Neural cell (in vitro differentiated cells): ENCODE measurements around the gene PANK2. TPM values are rescaled to one million over a fixed set of nuclear protein-coding genes. Genes with fewer than 3 reads are reported as not detected.

Source experiments
- H2AFZ ChIP-seq: fragments of 200-600, 300-800 bp; sonication (generic), shearing (Covaris generic); 2 replicates; pipeline ENCODE4 v1.6.0; 2014; ENCODE audit warnings: low read depth, mild to moderate bottlenecking, antibody characterized with exemption, low read length, moderate library complexity
- H3F3A ChIP-seq: fragments of 200-600 bp; shearing (Covaris generic); 2 replicates; pipeline ENCODE4 v1.6.1; 2016; ENCODE audit warnings: mild to moderate bottlenecking, moderate library complexity, mixed read lengths, antibody characterized with exemption, low read length; ENCODE audit not compliant: insufficient read depth, poor library complexity, severe bottlenecking
- H3K27ac ChIP-seq: fragments of 200-600, 300-800 bp; sonication (generic), shearing (Covaris generic); 2 replicates; pipeline ENCODE4 v1.5.1; 2014; ENCODE audit warnings: mild to moderate bottlenecking, low read length, moderate library complexity
- H3K27me3 ChIP-seq: fragments of 300-800, 200-600 bp; sonication (generic), shearing (Covaris generic); 2 replicates; pipeline ENCODE4 v1.6.0; 2014; ENCODE audit warnings: mild to moderate bottlenecking, low read depth, low read length, moderate library complexity; ENCODE audit not compliant: insufficient read depth
- H3K36me3 ChIP-seq: fragments of 300-800, 200-600 bp; sonication (generic), shearing (Covaris generic); 2 replicates; pipeline ENCODE4 v1.5.1; 2014; ENCODE audit warnings: mild to moderate bottlenecking, antibody characterized with exemption, low read length, moderate library complexity; ENCODE audit not compliant: insufficient read depth
- H3K4me2 ChIP-seq: fragments of 300-800, 200-600 bp; sonication (generic), shearing (Covaris generic); 2 replicates; pipeline ENCODE4 v1.6.0; 2014; ENCODE audit warnings: mild to moderate bottlenecking, low read length
- H3K4me3 ChIP-seq: fragments of 300-800, 200-600 bp; sonication (generic), shearing (Covaris generic); 2 replicates; pipeline ENCODE4 v1.5.1; 2014; ENCODE audit warnings: mild to moderate bottlenecking, low read length, moderate library complexity
- H3K79me2 ChIP-seq: fragments of 200-600 bp; shearing (Covaris generic); replicated peaks from 2 replicates; pipeline ENCODE4 v1.6.0; 2014; ENCODE audit warnings: mild to moderate bottlenecking, low read length, moderate library complexity; ENCODE audit not compliant: insufficient read depth
- H3K9ac ChIP-seq: fragments of 300-800, 200-600 bp; sonication (generic), shearing (Covaris generic); 2 replicates; pipeline ENCODE4 v1.6.1; 2016; ENCODE audit warnings: mild to moderate bottlenecking, low read length, mixed read lengths
- H3K9me2 ChIP-seq: fragments of 200-600 bp; shearing (Covaris generic); 2 replicates; pipeline ENCODE4 v1.6.1; 2016; ENCODE audit warnings: mild to moderate bottlenecking, low read length, mixed read lengths; ENCODE audit not compliant: insufficient read depth
- H3K9me3 ChIP-seq: fragments of 200-600, 300-800 bp; sonication (generic), shearing (Covaris generic); 2 replicates; pipeline ENCODE4 v1.6.1; 2016; ENCODE audit warnings: mild to moderate bottlenecking, mixed run types, low read length, moderate library complexity, mixed read lengths
- H4K20me1 ChIP-seq: fragments of 200-600 bp; shearing (Covaris generic); 2 replicates; pipeline ENCODE4 v1.6.1; 2016; ENCODE audit warnings: mild to moderate bottlenecking, mixed run types; ENCODE audit not compliant: insufficient read depth
- EP300 ChIP-seq: fragments of 450-650 bp; conservative IDR thresholded peaks from 2 replicates; pipeline ENCODE4 v1.6.1; 2014; ENCODE audit warnings: antibody characterized with exemption, mild to moderate bottlenecking, moderate library complexity; ENCODE audit not compliant: poor library complexity, severe bottlenecking
- EZH2 ChIP-seq: fragments of 200-600, 300-800 bp; shearing (Covaris generic), sonication (generic); IDR thresholded peaks from 2 replicates; pipeline ENCODE4 v1.6.1; 2014; ENCODE audit warnings: antibody characterized with exemption, low read length, borderline replicate concordance, mild to moderate bottlenecking; ENCODE audit not compliant: insufficient read depth, poor library complexity, severe bottlenecking
- MXI1 ChIP-seq: fragments of 450-650 bp; conservative IDR thresholded peaks from 2 replicates; pipeline ENCODE4 v1.6.1; 2014; ENCODE audit warnings: antibody characterized with exemption, mild to moderate bottlenecking; ENCODE audit not compliant: poor library complexity, severe bottlenecking
- POLR2AphosphoS5 ChIP-seq: IDR thresholded peaks from 2 replicates; pipeline ENCODE4 v1.6.1; 2012
- RAD21 ChIP-seq: fragments of 450-650 bp; conservative IDR thresholded peaks from 2 replicates; pipeline ENCODE4 v1.6.1; 2014; ENCODE audit warnings: antibody characterized with exemption, mild to moderate bottlenecking, moderate library complexity
- REST ChIP-seq: IDR thresholded peaks from 2 replicates; pipeline ENCODE4 v1.6.1; 2012; ENCODE audit warnings: borderline replicate concordance
- SMC3 ChIP-seq: fragments of 450-650 bp; conservative IDR thresholded peaks from 2 replicates; pipeline ENCODE4 v1.6.1; 2014; ENCODE audit warnings: antibody characterized with exemption, mild to moderate bottlenecking, moderate library complexity; ENCODE audit not compliant: poor library complexity
- TAF1 ChIP-seq: IDR thresholded peaks from 2 replicates; pipeline ENCODE4 v1.6.1; 2012; ENCODE audit warnings: low read depth
- polyA plus RNA-seq: library from polyadenylated mRNA; depleted of rRNA; stranded (reverse); fragments of >200 nt; gene quantifications from 2 replicates; pipeline ENCODE4 v1.2.3, GENCODE V29; 2014
- TF ChIP-seq, protein P1 (sequence below): fragments of 450-650 bp; IDR thresholded peaks from 2 replicates; pipeline ENCODE4 v1.5.1; 2014; ENCODE audit warnings: antibody characterized with exemption, mild to moderate bottlenecking, moderate library complexity; ENCODE audit not compliant: poor library complexity, severe bottlenecking

Gene PANK2
- polyA plus RNA-seq, 1 donor from 2014 or later = 41.7 TPM

DNA sequence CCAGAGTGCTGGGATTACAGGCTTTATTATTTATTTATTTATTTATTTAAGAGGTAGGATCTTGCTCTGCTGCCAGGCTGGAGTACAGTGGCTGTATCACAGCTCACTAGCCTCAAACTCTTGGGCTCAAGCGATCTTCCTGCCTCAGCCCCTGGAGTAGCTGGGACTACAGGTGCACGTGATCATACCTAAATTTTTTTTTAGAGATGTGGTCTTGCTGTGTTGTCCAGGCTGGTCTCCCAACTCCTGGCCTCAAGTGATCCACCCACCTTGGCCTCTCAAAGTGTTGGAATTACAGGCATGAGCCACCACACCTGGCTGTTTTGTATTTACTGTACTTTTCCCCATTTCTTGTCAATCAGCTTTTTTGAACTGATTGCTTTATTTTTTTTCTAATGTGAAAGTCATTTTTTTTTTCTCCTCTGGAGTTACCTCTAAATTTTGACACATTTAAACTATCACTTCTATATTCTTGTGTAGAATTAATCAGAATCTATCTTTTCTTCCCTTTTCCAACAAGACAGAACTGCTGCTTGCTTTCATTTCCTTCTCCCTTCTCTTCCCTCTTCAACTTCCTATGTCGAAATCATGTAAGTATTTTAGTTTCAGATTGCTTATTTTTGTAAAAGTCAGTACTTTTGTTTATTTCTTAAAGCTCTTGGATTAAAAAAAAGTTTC lies 12.0 kb downstream of the PANK2 start:
- H3F3A ChIP-seq = no peaks in the 10 kb centered on the region
- no peaks in the 10 kb centered on the region for H3K27me3 ChIP-seq
- peaks cover 65% of the 10 kb centered on the region for H3K79me2 ChIP-seq
- no peaks in the 10 kb centered on the region for H3K36me3 ChIP-seq
- H3K9me3 ChIP-seq = no peaks in the 10 kb centered on the region
- H3K9ac ChIP-seq = no peak overlapping the region
- H3K4me2 ChIP-seq = no peak overlapping the region
- TF ChIP-seq RAD21 (no peak), SMC3 (no peak), REST (no peak), MXI1 (no peak), EP300 (no peak), POLR2AphosphoS5 (no peak), TAF1 (no peak), EZH2 (no peak)
- TF ChIP-seq, protein P1, sequence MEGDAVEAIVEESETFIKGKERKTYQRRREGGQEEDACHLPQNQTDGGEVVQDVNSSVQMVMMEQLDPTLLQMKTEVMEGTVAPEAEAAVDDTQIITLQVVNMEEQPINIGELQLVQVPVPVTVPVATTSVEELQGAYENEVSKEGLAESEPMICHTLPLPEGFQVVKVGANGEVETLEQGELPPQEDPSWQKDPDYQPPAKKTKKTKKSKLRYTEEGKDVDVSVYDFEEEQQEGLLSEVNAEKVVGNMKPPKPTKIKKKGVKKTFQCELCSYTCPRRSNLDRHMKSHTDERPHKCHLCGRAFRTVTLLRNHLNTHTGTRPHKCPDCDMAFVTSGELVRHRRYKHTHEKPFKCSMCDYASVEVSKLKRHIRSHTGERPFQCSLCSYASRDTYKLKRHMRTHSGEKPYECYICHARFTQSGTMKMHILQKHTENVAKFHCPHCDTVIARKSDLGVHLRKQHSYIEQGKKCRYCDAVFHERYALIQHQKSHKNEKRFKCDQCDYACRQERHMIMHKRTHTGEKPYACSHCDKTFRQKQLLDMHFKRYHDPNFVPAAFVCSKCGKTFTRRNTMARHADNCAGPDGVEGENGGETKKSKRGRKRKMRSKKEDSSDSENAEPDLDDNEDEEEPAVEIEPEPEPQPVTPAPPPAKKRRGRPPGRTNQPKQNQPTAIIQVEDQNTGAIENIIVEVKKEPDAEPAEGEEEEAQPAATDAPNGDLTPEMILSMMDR = no peak
- peaks cover 17% of the 10 kb centered on the region for H4K20me1 ChIP-seq
- no peak overlapping the region for H3K4me3 ChIP-seq
- no peak overlapping the region for H2AFZ ChIP-seq
- H3K27ac ChIP-seq = no peak overlapping the region
- H3K9me2 ChIP-seq = no peaks in the 10 kb centered on the region

DNA sequence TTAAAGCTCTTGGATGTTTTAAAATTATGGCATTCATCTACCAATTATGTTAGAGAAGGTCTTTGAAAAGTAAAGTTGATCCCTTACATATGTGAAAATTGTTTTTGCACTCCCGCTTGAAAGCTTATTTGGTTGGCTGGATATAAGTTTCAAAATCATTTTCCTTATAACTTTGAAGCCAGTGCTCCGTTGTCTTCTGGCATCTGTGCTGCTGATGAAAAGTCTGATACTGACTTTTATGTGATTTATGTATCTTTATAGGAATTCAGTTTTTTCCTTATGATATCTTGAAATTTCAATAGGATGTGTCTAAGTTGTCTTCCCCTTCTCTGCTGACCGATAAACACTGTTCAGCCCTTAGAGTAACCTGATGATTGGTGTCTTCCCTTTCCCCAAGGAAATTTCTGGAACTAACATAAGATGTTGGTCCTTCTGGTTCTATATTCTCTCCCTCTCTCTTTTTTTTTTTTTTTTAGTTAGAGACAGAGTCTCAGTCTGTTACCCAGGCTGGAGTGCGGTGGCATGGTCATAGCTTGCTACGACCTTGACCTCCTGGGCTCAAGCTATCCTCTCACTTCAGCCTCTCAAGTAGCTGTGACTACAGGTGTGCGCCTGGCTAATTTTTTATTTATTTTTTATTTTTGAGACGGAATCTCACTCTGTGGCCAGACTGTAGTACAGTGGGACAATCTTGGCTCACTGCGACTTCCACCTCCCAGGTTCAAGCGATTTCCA lies 12.7 kb downstream of the PANK2 start:
- no peak overlapping the region for H2AFZ ChIP-seq
- H3K9ac ChIP-seq = no peak overlapping the region
- H3K9me2 ChIP-seq = no peaks in the 10 kb centered on the region
- H3F3A ChIP-seq = no peaks in the 10 kb centered on the region
- H3K4me2 ChIP-seq = no peak overlapping the region
- H3K36me3 ChIP-seq = no peaks in the 10 kb centered on the region
- TF ChIP-seq SMC3 = no peak
- no peak for TF ChIP-seq TAF1
- TF ChIP-seq EP300 = no peak
- TF ChIP-seq EZH2 = no peak
- TF ChIP-seq REST = no peak
- no peak for TF ChIP-seq MXI1
- TF ChIP-seq POLR2AphosphoS5 = no peak
- TF ChIP-seq, protein P1 = no peak
- TF ChIP-seq RAD21 = no peak
- H3K27ac ChIP-seq = no peak overlapping the region
- peaks cover 12% of the 10 kb centered on the region for H4K20me1 ChIP-seq
- no peak overlapping the region for H3K4me3 ChIP-seq
- no peaks in the 10 kb centered on the region for H3K27me3 ChIP-seq
- H3K9me3 ChIP-seq = no peaks in the 10 kb centered on the region
- peaks cover 65% of the 10 kb centered on the region for H3K79me2 ChIP-seq
